Activated T-helper 1 cell treated with Interleukin-2 at 50 U/mL for 16 hours (primary cell): ENCODE results near the gene ADPRHL1.

ENCODE experiments used
- DNase-seq: peaks from one replicate; pipeline ENCODE4 v3.0.0-alpha.2; 2020; ENCODE audit warnings: low read depth

ADPRHL1 gene

GRCh38 chr13:113417008-113417751, 36.1 kb downstream of the ADPRHL1 start:
- DNase-seq = no peak

GRCh38 chr13:113415825-113416224, 37.5 kb downstream of the ADPRHL1 start:
- DNase-seq = no peak

GRCh38 chr13:113415032-113415431, 38.3 kb downstream of the ADPRHL1 start:
- DNase-seq = no peak

- no peak for DNase-seq
Measured at GRCh38 chr13:113414335-113414734, 39.0 kb downstream of the ADPRHL1 start.

GRCh38 chr13:113413898-113414282, 39.4 kb downstream of the ADPRHL1 start:
- DNase-seq = no peak

- no peak for DNase-seq
Measured at GRCh38 chr13:113413178-113413897, 40.0 kb downstream of the ADPRHL1 start.

GRCh38 chr13:113412440-113412839, 40.8 kb downstream of the ADPRHL1 start:
- no peak for DNase-seq

- DNase-seq = no peak
Measured at GRCh38 chr13:113411216-113412023, 41.9 kb downstream of the ADPRHL1 start.

GRCh38 chr13:113410472-113411201, 42.7 kb downstream of the ADPRHL1 start:
- no peak for DNase-seq

- no peak for DNase-seq
Measured at GRCh38 chr13:113408562-113408961, 44.7 kb downstream of the ADPRHL1 start.

- DNase-seq = no peak
Measured at GRCh38 chr13:113407531-113408393, 45.5 kb downstream of the ADPRHL1 start.

GRCh38 chr13:113407103-113407530, 46.2 kb downstream of the ADPRHL1 start:
- DNase-seq = no peak

- DNase-seq = no peak
Measured at GRCh38 chr13:113406321-113407102, 46.8 kb downstream of the ADPRHL1 start.

- DNase-seq = no peak
Measured at GRCh38 chr13:113405481-113406300, 47.6 kb downstream of the ADPRHL1 start.

- DNase-seq = no peak
Measured at GRCh38 chr13:113404723-113405471, 48.4 kb downstream of the ADPRHL1 start.

- DNase-seq = no peak
Measured at GRCh38 chr13:113404366-113404722, 48.9 kb downstream of the ADPRHL1 start.

GRCh38 chr13:113403255-113404104, 49.8 kb downstream of the ADPRHL1 start:
- DNase-seq = no peak
